Suprapubic skin (tissue), 4 donors: ENCODE data around the gene CDC42BPA. TPM values are rescaled to one million over a fixed set of nuclear protein-coding genes. Genes with fewer than 3 reads are reported as not detected.

Source experiments
- DNase-seq, 2 donors: peaks; one replicate each; pipeline ENCODE4 v3.0.0-alpha.2; 2019; ENCODE audit warnings: low spot score in 2 of 2
- H3K27ac ChIP-seq: fragments of 200-600 bp; sonication (generic); one replicate; pipeline ENCODE4 v1.5.1; 2019
- H3K27me3 ChIP-seq: fragments of 200-600 bp; sonication (generic); one replicate; pipeline ENCODE4 v1.5.1; 2019
- H3K36me3 ChIP-seq: fragments of 200-600 bp; sonication (generic); one replicate; pipeline ENCODE4 v1.5.1; 2019
- H3K4me1 ChIP-seq: fragments of 200-600 bp; sonication (generic); one replicate; pipeline ENCODE4 v1.5.1; 2019
- H3K4me3 ChIP-seq: fragments of 200-600 bp; sonication (generic); one replicate; pipeline ENCODE4 v1.5.1; 2019; ENCODE audit warnings: mild to moderate bottlenecking
- H3K9me3 ChIP-seq: fragments of 200-600 bp; sonication (generic); one replicate; pipeline ENCODE4 v1.5.1; 2019
- CTCF ChIP-seq, 2 donors: fragments of 200-600 bp in 1 of 2; fragments of 450-650 bp in 1 of 2; sonication (generic) in 1 of 2; IDR thresholded peaks; one replicate each; pipeline ENCODE4 v1.5.1; 2016 to 2019; ENCODE audit warnings: antibody characterized with exemption in 2 of 2, mild to moderate bottlenecking in 1 of 2, moderate library complexity in 1 of 2
- EP300 ChIP-seq: sonication (generic); formaldehyde crosslinking; IDR thresholded peaks from one replicate; pipeline ENCODE4 v1.6.1; 2017; ENCODE audit warnings: antibody characterized with exemption
- POLR2A ChIP-seq, 2 donors: fragments of 450-650 bp; IDR thresholded peaks; one replicate each; pipeline ENCODE4 v1.6.1; 2017; ENCODE audit warnings: antibody characterized with exemption in 2 of 2, mild to moderate bottlenecking in 2 of 2, moderate library complexity in 2 of 2
- POLR2AphosphoS5 ChIP-seq, 3 donors: sonication (generic); formaldehyde crosslinking; IDR thresholded peaks; one replicate each; pipeline ENCODE4 v1.6.1; 2017; ENCODE audit warnings: antibody characterized with exemption in 3 of 3
- WGBS: methylation state at CpG from one replicate; pipeline ENCODE4 v1.1.5; 2018; 5-methylcytosine and 5-hydroxymethylcytosine counted together
- total RNA-seq, 4 donors: library from RNA; depleted of rRNA; stranded (reverse); fragments of >200 nt; gene quantifications; one replicate each; pipeline ENCODE4 v1.1.0, GENCODE V29; 2016

The CDC42BPA gene
- total RNA-seq, 4 donors from 2014 or later = 12.2 to 54.6 (median 14.9) TPM

GRCh38 chr1:227082999-227083746 lies 235.1 kb downstream of the CDC42BPA start:
- H3K27me3 ChIP-seq = no peaks in the 10 kb centered on the region
- peaks cover 9% of the 10 kb centered on the region for H3K9me3 ChIP-seq
- H3K4me3 ChIP-seq = no peak overlapping the region
- peaks cover 8% of the 10 kb centered on the region for H3K36me3 ChIP-seq
- 83% methylated on average over 4 of the region's 4 CpGs for WGBS
- no peak for TF ChIP-seq CTCF (IDR thresholded peaks at IDR 0.05)
- TF ChIP-seq POLR2A (IDR thresholded peaks at IDR 0.05) = no peak
- no peak for TF ChIP-seq POLR2AphosphoS5 (IDR thresholded peaks at IDR 0.05)
- TF ChIP-seq EP300 = no peak
- DNase-seq = no peak
- no peaks in the 10 kb centered on the region for H3K4me1 ChIP-seq
- H3K27ac ChIP-seq = no peak overlapping the region

DNA sequence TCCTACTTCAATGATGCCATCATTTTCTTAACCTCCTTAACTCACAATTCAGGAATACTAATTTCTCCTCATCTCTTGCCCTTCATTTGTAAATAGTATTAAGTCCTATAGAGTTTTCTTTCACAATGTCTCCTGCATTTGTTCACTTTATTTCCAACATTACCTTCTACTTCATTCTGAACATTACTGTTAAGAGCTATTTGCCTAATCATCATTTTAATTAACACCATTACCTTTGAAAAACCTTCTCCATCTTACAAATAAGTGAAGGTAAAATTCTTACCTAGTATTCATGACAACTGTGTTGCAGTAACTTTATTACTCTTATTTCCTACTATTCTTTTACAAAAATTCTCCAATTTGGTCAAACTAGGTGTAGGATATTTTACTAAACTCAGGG lies 240.5 kb downstream of the CDC42BPA start:
- no peaks in the 10 kb centered on the region for H3K36me3 ChIP-seq
- no peaks in the 10 kb centered on the region for H3K27me3 ChIP-seq
- no peak overlapping the region for H3K4me3 ChIP-seq
- H3K4me1 ChIP-seq = no peaks in the 10 kb centered on the region
- TF ChIP-seq EP300 (no peak), POLR2A (IDR thresholded peaks at IDR 0.05) (no peak), CTCF (IDR thresholded peaks at IDR 0.05) (no peak), POLR2AphosphoS5 (IDR thresholded peaks at IDR 0.05) (no peak)
- no peak for DNase-seq
- no peaks in the 10 kb centered on the region for H3K9me3 ChIP-seq
- no peak overlapping the region for H3K27ac ChIP-seq

GRCh38 chr1:227073786-227074185 lies 244.5 kb downstream of the CDC42BPA start:
- Histone ChIP-seq H3K36me3 (peaks cover 3% of the 10 kb centered on the region), H3K4me1 (no peaks in the 10 kb centered on the region), H3K27ac (no peak overlapping the region), H3K9me3 (no peaks in the 10 kb centered on the region), H3K4me3 (no peak overlapping the region), H3K27me3 (no peaks in the 10 kb centered on the region)
- 96% methylated on average over 4 of the region's 4 CpGs for WGBS
- no peak for DNase-seq
- TF ChIP-seq CTCF (IDR thresholded peaks at IDR 0.05) (no peak), EP300 (no peak), POLR2A (IDR thresholded peaks at IDR 0.05) (no peak)

DNA sequence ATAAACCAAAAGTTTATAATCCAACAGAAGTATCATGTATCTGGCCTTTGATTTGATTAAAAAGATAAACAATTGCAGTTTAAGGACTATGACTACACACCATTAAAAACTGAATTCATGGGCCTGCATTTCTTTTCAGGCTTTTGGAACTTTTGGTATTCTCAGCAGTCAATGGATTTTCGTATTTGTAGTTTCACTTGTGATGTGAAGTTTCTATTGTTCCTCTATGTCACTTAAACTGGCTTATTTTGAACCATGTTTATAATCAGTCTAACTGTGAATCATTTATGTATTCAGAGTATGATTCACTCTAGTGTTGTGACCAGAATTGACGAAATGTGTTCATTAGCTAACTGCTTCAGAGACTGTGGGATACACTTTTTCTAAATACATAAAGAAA lies 245.3 kb downstream of the CDC42BPA start:
- 88% methylated on average over 2 of the region's 2 CpGs for WGBS
- H3K4me1 ChIP-seq = no peaks in the 10 kb centered on the region
- no peak for TF ChIP-seq CTCF (IDR thresholded peaks at IDR 0.05)
- TF ChIP-seq POLR2AphosphoS5 (IDR thresholded peaks at IDR 0.05) = no peak
- no peak for TF ChIP-seq EP300
- no peak for TF ChIP-seq POLR2A (IDR thresholded peaks at IDR 0.05)
- no peaks in the 10 kb centered on the region for H3K9me3 ChIP-seq
- no peaks in the 10 kb centered on the region for H3K27me3 ChIP-seq
- H3K4me3 ChIP-seq = no peak overlapping the region
- H3K27ac ChIP-seq = no peak overlapping the region
- peaks cover 3% of the 10 kb centered on the region for H3K36me3 ChIP-seq
- DNase-seq = no peak

DNA sequence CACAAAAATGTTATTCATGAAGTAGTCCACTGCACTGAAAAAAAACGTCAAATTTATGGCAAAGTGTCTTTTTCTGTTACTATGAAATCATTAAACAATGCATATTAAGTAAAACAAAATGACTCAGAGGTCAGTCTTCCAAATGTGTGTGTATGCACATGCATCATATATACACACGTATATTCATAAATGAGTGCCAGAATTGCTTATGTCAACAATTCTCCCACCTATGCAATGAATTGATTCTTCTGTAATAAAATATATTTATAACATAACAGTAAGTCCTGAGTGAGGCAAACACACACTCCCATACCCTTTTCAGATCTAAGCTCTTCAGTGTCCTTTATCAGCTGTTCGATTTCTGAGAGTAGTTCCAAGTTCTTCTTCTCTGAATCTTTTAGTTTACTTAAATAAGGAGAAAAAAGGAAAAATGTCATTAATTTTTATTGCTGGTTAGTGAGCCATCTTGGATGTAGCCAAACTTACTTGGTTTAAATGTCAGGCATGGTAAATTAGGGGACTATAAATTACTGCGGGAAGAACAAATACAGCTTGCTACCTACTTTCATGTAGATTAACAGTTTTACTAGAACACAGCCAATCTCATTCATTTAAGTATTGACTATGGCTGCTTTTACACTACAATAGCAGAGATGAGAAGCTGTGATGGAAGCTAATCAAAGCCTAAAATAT lies 246.3 kb downstream of the CDC42BPA start:
- H3K27ac ChIP-seq = no peak overlapping the region
- TF ChIP-seq CTCF (IDR thresholded peaks at IDR 0.05) = no peak
- no peak for TF ChIP-seq POLR2AphosphoS5 (IDR thresholded peaks at IDR 0.05)
- no peak for TF ChIP-seq EP300
- no peak for TF ChIP-seq POLR2A (IDR thresholded peaks at IDR 0.05)
- no peaks in the 10 kb centered on the region for H3K27me3 ChIP-seq
- no peak for DNase-seq
- 85% methylated on average over 4 of the region's 4 CpGs for WGBS
- peaks cover 3% of the 10 kb centered on the region for H3K36me3 ChIP-seq
- H3K4me3 ChIP-seq = no peak overlapping the region
- H3K4me1 ChIP-seq = no peaks in the 10 kb centered on the region
- H3K9me3 ChIP-seq = no peaks in the 10 kb centered on the region
